ENCODE data around the gene AOC3. TPM values are rescaled to one million over a fixed set of nuclear protein-coding genes. Genes with fewer than 3 reads are reported as not detected.
A peak's percentile ranks its signal among the peaks of the same experiment; 100 is the strongest.
"Not testable (repeated sequence)": the region's sequence is repeated elsewhere in the genome, so short reads cannot be mapped to it uniquely, and the experiment has no call there.

Gene AOC3
- total RNA-seq, 1 donor from 2014 or later, result 17.4 TPM

DNA sequence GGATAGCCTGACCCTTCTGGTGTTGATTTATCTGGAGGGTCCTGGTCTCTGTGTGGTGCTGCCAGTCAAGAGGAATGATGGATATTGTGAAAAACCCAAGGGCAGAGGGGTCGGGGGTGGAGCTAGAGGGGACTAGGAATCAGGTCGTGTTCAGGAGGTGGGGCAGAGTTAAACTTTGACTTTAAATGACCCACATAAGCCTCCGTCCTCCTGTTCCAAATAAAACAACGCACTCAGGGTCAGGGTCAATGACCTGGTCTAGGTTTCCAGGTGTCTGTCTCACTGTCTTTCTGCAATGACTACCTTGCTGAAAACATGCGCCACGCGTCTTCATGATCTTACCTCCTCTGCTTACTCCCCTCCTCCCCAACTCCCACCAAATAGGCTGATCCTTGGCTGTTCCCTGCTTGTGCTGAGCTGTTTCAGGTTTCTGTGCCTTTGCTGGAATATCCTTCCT lies 14.7 kb downstream of the AOC3 start:
- no peak overlapping the region for H3K4me3 Mint-ChIP-seq (ENCODE audit: unreplicated experiment)
- H3K36me3 Mint-ChIP-seq (ENCODE audit: low read depth), result peaks cover 2% of the 10 kb centered on the region
- peaks cover 6% of the 10 kb centered on the region for H3K9me3 Mint-ChIP-seq (ENCODE audit: low read depth)
- no peaks in the 10 kb centered on the region for H3K27me3 Mint-ChIP-seq (ENCODE audit: low read depth)
- TF ChIP-seq, protein P1, sequence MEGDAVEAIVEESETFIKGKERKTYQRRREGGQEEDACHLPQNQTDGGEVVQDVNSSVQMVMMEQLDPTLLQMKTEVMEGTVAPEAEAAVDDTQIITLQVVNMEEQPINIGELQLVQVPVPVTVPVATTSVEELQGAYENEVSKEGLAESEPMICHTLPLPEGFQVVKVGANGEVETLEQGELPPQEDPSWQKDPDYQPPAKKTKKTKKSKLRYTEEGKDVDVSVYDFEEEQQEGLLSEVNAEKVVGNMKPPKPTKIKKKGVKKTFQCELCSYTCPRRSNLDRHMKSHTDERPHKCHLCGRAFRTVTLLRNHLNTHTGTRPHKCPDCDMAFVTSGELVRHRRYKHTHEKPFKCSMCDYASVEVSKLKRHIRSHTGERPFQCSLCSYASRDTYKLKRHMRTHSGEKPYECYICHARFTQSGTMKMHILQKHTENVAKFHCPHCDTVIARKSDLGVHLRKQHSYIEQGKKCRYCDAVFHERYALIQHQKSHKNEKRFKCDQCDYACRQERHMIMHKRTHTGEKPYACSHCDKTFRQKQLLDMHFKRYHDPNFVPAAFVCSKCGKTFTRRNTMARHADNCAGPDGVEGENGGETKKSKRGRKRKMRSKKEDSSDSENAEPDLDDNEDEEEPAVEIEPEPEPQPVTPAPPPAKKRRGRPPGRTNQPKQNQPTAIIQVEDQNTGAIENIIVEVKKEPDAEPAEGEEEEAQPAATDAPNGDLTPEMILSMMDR (IDR thresholded peaks at IDR 0.05), result no peak
- peaks cover 7% of the 10 kb centered on the region for H3K4me1 Mint-ChIP-seq (ENCODE audit: low read depth)
- no peak overlapping the region for H3K27ac Mint-ChIP-seq (ENCODE audit: unreplicated experiment)
- DNase-seq (ENCODE audit: low spot score), result no peak

DNA sequence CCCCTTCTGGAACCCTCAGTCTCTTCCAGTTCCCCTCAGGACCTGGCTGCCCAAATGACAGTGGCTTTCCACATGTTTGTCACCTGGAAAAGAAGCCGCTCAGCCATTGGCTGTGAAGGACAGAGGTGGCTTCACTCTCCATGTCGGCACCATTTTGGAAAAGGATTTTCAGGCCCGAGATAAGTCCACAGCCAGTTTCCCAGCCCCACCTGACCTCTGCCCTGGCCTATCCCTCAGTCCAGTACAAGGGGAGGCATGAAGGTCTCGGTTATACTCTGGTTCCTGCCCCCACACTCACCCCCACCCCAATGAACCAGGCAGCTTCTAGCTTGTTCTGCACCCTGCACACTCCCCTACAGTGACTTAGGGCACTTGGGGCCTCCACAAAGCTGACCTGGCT lies 15.2 kb downstream of the AOC3 start:
- Mint-ChIP-seq H3K4me3 (ENCODE audit: unreplicated experiment) (no peak overlapping the region), H3K27ac (ENCODE audit: unreplicated experiment) (no peak overlapping the region), H3K27me3 (ENCODE audit: low read depth) (no peaks in the 10 kb centered on the region), H3K4me1 (ENCODE audit: low read depth) (peaks cover 7% of the 10 kb centered on the region), H3K9me3 (ENCODE audit: low read depth) (peaks cover 6% of the 10 kb centered on the region), H3K36me3 (ENCODE audit: low read depth) (peaks cover 2% of the 10 kb centered on the region)
- TF ChIP-seq, protein P1 (IDR thresholded peaks at IDR 0.05), result no peak
- no peak for DNase-seq (ENCODE audit: low spot score)

DNA sequence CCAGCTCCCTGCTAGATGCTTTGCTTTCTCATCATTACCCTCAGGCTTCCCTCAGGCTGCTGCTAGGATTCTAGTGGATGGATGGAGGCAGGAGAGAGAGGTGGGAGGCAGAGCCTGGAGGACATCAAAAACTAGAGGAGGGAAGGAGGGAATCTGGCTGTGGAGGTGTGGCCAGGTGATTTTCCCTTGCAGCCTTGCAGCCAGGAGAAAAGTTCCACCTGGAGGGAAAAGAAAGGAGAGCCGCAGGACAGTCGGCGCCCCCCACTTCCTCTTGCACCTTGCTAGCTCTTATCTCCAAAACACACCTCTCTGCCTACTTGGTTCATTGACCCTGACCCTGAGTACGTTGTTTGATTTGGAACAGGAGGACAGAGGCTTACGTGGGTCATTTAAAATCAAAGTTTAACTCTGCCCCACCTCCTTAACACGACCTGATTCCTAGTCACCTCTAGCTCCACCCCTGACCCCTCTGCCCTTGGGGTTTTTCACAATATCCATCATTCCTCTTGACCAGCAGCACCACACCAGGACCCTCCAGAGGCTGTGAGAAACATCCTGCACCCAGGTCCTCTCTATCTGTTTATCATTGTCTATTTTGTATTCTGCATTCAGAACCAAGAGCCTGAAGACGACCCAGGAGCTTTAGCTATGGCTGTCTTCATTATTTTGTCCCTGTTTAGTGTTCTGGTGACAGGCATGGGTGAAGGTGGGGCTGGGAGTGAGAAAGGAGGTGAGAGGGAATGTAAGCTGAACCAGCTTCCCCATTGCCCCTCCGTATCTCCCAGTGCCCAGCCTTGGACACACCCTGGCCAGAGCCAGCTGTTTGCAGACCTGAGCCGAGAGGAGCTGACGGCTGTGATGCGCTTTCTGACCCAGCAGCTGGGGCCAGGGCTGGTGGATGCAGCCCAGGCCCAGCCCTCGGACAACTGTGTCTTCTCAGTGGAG lies 15.9 kb downstream of the AOC3 start:
- Mint-ChIP-seq H3K36me3 (ENCODE audit: low read depth) (peaks cover 6% of the 10 kb centered on the region), H3K4me1 (ENCODE audit: low read depth) (peaks cover 7% of the 10 kb centered on the region), H3K27me3 (ENCODE audit: low read depth) (no peaks in the 10 kb centered on the region), H3K4me3 (ENCODE audit: unreplicated experiment) (no peak overlapping the region), H3K9me3 (ENCODE audit: low read depth) (peaks cover 11% of the 10 kb centered on the region), H3K27ac (ENCODE audit: unreplicated experiment) (peak overlapping the region; percentile 9)
- DNase-seq (ENCODE audit: low spot score), result no peak
- TF ChIP-seq, protein P1 (IDR thresholded peaks at IDR 0.05), result no peak

DNA sequence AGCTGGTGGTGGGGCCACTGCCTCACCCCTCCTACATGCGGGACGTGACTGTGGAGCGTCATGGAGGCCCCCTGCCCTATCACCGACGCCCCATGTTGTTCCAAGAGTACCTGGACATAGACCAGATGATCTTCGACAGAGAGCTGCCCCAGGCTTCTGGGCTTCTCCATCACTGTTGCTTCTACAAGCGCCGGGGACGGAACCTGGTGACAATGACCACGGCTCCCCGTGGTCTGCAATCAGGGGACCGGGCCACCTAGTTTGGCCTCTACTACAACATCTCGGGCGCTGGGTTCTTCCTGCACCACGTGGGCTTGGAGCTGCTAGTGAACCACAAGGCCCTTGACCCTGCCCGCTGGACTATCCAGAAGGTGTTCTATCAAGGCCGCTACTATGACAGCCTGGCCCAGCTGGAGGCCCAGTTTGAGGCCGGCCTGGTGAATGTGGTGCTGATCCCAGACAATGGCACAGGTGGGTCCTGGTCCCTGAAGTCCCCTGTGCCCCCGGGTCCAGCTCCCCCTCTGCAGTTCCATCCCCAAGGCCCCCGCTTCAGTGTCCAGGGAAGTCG lies 16.8 kb downstream of the AOC3 start:
- not testable (repeated sequence) for DNase-seq (ENCODE audit: low spot score); H3K27ac Mint-ChIP-seq (ENCODE audit: unreplicated experiment); H3K27me3 Mint-ChIP-seq (ENCODE audit: low read depth); H3K4me1 Mint-ChIP-seq (ENCODE audit: low read depth); H3K36me3 Mint-ChIP-seq (ENCODE audit: low read depth); H3K4me3 Mint-ChIP-seq (ENCODE audit: unreplicated experiment)
- H3K9me3 Mint-ChIP-seq (ENCODE audit: low read depth), result peaks cover 11% of the 10 kb centered on the region

DNA sequence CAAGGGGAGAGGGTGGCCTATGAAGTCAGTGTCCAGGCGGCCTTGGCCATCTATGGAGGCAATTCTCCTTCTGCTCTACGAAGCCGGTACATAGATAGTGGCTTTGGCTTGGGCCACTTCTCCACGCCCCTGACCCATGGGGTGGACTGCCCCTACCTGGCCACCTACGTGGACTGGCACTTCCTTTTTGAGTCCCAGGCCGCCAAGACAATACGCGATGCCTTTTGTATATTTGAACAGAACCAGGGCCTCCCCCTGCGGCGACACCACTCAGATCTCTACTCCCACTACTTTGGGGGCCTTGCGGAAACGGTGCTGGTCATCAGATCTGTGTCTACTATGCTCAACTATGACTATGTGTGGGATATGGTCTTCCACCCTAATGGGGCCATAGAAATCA lies 17.3 kb downstream of the AOC3 start:
- TF ChIP-seq, protein P1 (IDR thresholded peaks at IDR 0.05), result no peak
- Mint-ChIP-seq H3K4me3 (ENCODE audit: unreplicated experiment) (no peak overlapping the region), H3K4me1 (ENCODE audit: low read depth) (peaks cover 11% of the 10 kb centered on the region), H3K9me3 (ENCODE audit: low read depth) (peaks cover 11% of the 10 kb centered on the region), H3K27me3 (ENCODE audit: low read depth) (peaks cover 2% of the 10 kb centered on the region), H3K36me3 (ENCODE audit: low read depth) (peaks cover 6% of the 10 kb centered on the region), H3K27ac (ENCODE audit: unreplicated experiment) (no peak overlapping the region)
- no peak for DNase-seq (ENCODE audit: low spot score)

Data from chondrocyte (in vitro differentiated cells).